Left colon (tissue), 2 donors: ENCODE results near the gene ZNF398. TPM values are rescaled to one million over a fixed set of nuclear protein-coding genes. Genes with fewer than 3 reads are reported as not detected.

Experiments
- ATAC-seq: fragments of 200-7000 bp; cut with Tn5 transposase; one replicate; pipeline ENCODE4 v1.9.1; 2020; ENCODE audit warnings: mild to moderate bottlenecking, moderate library complexity
- DNase-seq, 2 donors: peaks; one replicate each; pipeline ENCODE4 v3.0.0-alpha.2; 2020
- intact Hi-C, 2 donors: fragments of 100-400 bp; cut with DNase I in 1 of 2; cut with micrococcal nuclease in 1 of 2; formaldehyde crosslinking; loops; one replicate each; pipeline versions ENCODE4 v1.11.2 to v1.14.0; 2022; cut with DNase I, micrococcal nuclease
- total RNA-seq, 2 donors: library from RNA; stranded (reverse); fragmentation: NEBNext Ultra II Directional; extraction: Animal tissue kit (Norgen Biotek cat#: 25700); gene quantifications; one replicate each; pipeline ENCODE4 v1.2.1, GENCODE V29; 2021
- donor health status: DM: no; HTN: no; CAD: no.
- donor health status: DM: yes; HTN: yes; CAD: no.

The ZNF398 gene
- total RNA-seq, 2 donors from 2014 or later: 9.9 to 11.0 TPM

- peak; percentile 76 for ATAC-seq
- peak; percentile 60 to 81 for DNase-seq
- intact Hi-C loops: no loop called here
These were observed 44.6 kb downstream of the ZNF398 start for GRCh38 chr7:149191851-149192250.

- intact Hi-C loops: no loop called here
- no peak for ATAC-seq
- no peak for DNase-seq
These were observed 47.5 kb downstream of the ZNF398 start for GRCh38 chr7:149194799-149195179.

- intact Hi-C loops: no loop called here
These were observed 48.2 kb downstream of the ZNF398 start, which contains the start of gene ZNF282 for GRCh38 chr7:149195180-149196150. ZNF282 (plus strand) TSS chr7:149195546; CDS start chr7:149195590, 44 bp downstream.

GRCh38 chr7:149196151-149196704 lies 49.0 kb downstream of the ZNF398 start:
- ATAC-seq: peak; percentile 0
- intact Hi-C loops: no loop called here
- peak in 1 of 2 donors; percentile 19 for DNase-seq

More at GRCh38 chr7:149195180-149196150, 48.2 kb downstream of the ZNF398 start, which contains the start of gene ZNF282:
- peak; percentile 91 to 92 for DNase-seq
- peak; percentile 88 for ATAC-seq

GRCh38 chr7:149196705-149197171 lies 49.5 kb downstream of the ZNF398 start:
- intact Hi-C loops: no loop called here
- ATAC-seq (peak; percentile 1), DNase-seq (no peak)

GRCh38 chr7:149197675-149198074 lies 50.4 kb downstream of the ZNF398 start:
- DNase-seq (no peak), ATAC-seq (no peak)
- intact Hi-C loops: no loop called here

- intact Hi-C loops: no loop called here
- ATAC-seq: no peak
- DNase-seq: no peak
These were observed 51.0 kb downstream of the ZNF398 start for GRCh38 chr7:149198161-149198816.

GRCh38 chr7:149199234-149199995 lies 52.2 kb downstream of the ZNF398 start:
- no peak for ATAC-seq
- DNase-seq: no peak
- intact Hi-C loops: no loop called here

GRCh38 chr7:149202831-149203231 lies 55.6 kb downstream of the ZNF398 start:
- no peak for DNase-seq
- no peak for ATAC-seq
- intact Hi-C loops: no loop called here

- no peak for DNase-seq
- intact Hi-C loops: no loop called here
- peak; percentile 84 for ATAC-seq
These were observed 58.6 kb downstream of the ZNF398 start for GRCh38 chr7:149205690-149206381.

- no peak for DNase-seq
- ATAC-seq: no peak
- intact Hi-C loops: no loop called here
These were observed 60.2 kb downstream of the ZNF398 start for GRCh38 chr7:149207324-149208035.

- intact Hi-C loops: no loop called here
- ATAC-seq: peak; percentile 40
- DNase-seq: peak in 1 of 2 donors; percentile 53
These were observed 62.4 kb downstream of the ZNF398 start for GRCh38 chr7:149209518-149210269.

GRCh38 chr7:149210551-149210950 lies 63.3 kb downstream of the ZNF398 start:
- ATAC-seq (no peak), DNase-seq (no peak)
- intact Hi-C loops: no loop called here

- intact Hi-C loops: no loop called here
These were observed 66.9 kb downstream of the ZNF398 start for GRCh38 chr7:149214020-149214720.

GRCh38 chr7:149216402-149216801 lies 69.1 kb downstream of the ZNF398 start:
- intact Hi-C loops: no loop called here
- no peak for DNase-seq
- no peak for ATAC-seq

More at GRCh38 chr7:149214020-149214720, 66.9 kb downstream of the ZNF398 start:
- ATAC-seq: no peak
- DNase-seq: no peak

- no peak for ATAC-seq
- intact Hi-C loops: no loop called here
- DNase-seq: no peak
These were observed 70.3 kb downstream of the ZNF398 start for GRCh38 chr7:149217570-149217969.
